ENCODE data around the gene ABCA1. TPM values are rescaled to one million over a fixed set of nuclear protein-coding genes. Genes with fewer than 3 reads are reported as not detected.

Gene ABCA1
- total RNA-seq, 2 experiments from 2014 or later: 0.09 to 0.23 TPM

GRCh38 chr9:104883169-104883568, 44.8 kb downstream of the ABCA1 start:
- DNase-seq: no peak
- Mint-ChIP-seq H3K36me3 (no peaks in the 10 kb centered on the region), H3K4me1 (no peaks in the 10 kb centered on the region), H3K9me3 (ENCODE audit: low read depth) (no peaks in the 10 kb centered on the region), H3K27me3 (no peaks in the 10 kb centered on the region), H3K27ac (no peak overlapping the region), H3K4me3 (no peak overlapping the region)
- CTCF ChIA-PET: no interaction called here
- ATAC-seq: no peak

- H3K27ac Mint-ChIP-seq: no peak overlapping the region
- H3K4me1 Mint-ChIP-seq: no peaks in the 10 kb centered on the region
- H3K27me3 Mint-ChIP-seq: no peaks in the 10 kb centered on the region
- H3K4me3 Mint-ChIP-seq: no peak overlapping the region
- DNase-seq (no peak), ATAC-seq (no peak)
- H3K9me3 Mint-ChIP-seq (ENCODE audit: low read depth): no peaks in the 10 kb centered on the region
- CTCF ChIA-PET: no interaction called here
- H3K36me3 Mint-ChIP-seq: no peaks in the 10 kb centered on the region
Observed at GRCh38 chr9:104882566-104882965, 45.4 kb downstream of the ABCA1 start.

GRCh38 chr9:104882086-104882485, 45.9 kb downstream of the ABCA1 start:
- no peak overlapping the region for H3K27ac Mint-ChIP-seq
- no peaks in the 10 kb centered on the region for H3K27me3 Mint-ChIP-seq
- DNase-seq (no peak), ATAC-seq (no peak)
- H3K9me3 Mint-ChIP-seq (ENCODE audit: low read depth): no peaks in the 10 kb centered on the region
- H3K4me1 Mint-ChIP-seq: no peaks in the 10 kb centered on the region
- CTCF ChIA-PET: no interaction called here
- H3K36me3 Mint-ChIP-seq: no peaks in the 10 kb centered on the region
- H3K4me3 Mint-ChIP-seq: no peak overlapping the region

- Mint-ChIP-seq H3K27ac (no peak overlapping the region), H3K27me3 (no peaks in the 10 kb centered on the region), H3K9me3 (ENCODE audit: low read depth) (no peaks in the 10 kb centered on the region), H3K36me3 (no peaks in the 10 kb centered on the region), H3K4me3 (no peak overlapping the region), H3K4me1 (no peaks in the 10 kb centered on the region)
- ATAC-seq (no peak), DNase-seq (no peak)
- CTCF ChIA-PET: interaction anchor here (1.3 kb wide), 1 partner anchor 11 kb away, joined by 3 read pairs; no protein-coding TSS in a partner anchor
Observed at GRCh38 chr9:104879555-104880309, 48.2 kb downstream of the ABCA1 start.

- no peaks in the 10 kb centered on the region for H3K36me3 Mint-ChIP-seq
- ATAC-seq: no peak
- H3K9me3 Mint-ChIP-seq (ENCODE audit: low read depth): no peaks in the 10 kb centered on the region
- no peaks in the 10 kb centered on the region for H3K4me1 Mint-ChIP-seq
- no peak overlapping the region for H3K4me3 Mint-ChIP-seq
- no peak overlapping the region for H3K27ac Mint-ChIP-seq
- no peaks in the 10 kb centered on the region for H3K27me3 Mint-ChIP-seq
- CTCF ChIA-PET: no interaction called here
- no peak for DNase-seq
Observed at GRCh38 chr9:104876587-104876986, 51.4 kb downstream of the ABCA1 start.

GRCh38 chr9:104875897-104876296, 52.1 kb downstream of the ABCA1 start:
- H3K9me3 Mint-ChIP-seq (ENCODE audit: low read depth): no peaks in the 10 kb centered on the region
- H3K27me3 Mint-ChIP-seq: no peaks in the 10 kb centered on the region
- H3K4me1 Mint-ChIP-seq: no peaks in the 10 kb centered on the region
- H3K36me3 Mint-ChIP-seq: no peaks in the 10 kb centered on the region
- ATAC-seq: no peak
- no peak for DNase-seq
- H3K4me3 Mint-ChIP-seq: no peak overlapping the region
- H3K27ac Mint-ChIP-seq: no peak overlapping the region
- CTCF ChIA-PET: interaction anchor here (0.9 kb wide), 1 partner anchor 190 kb away, joined by 4 read pairs; no protein-coding TSS in a partner anchor

GRCh38 chr9:104875320-104875719, 52.6 kb downstream of the ABCA1 start:
- H3K36me3 Mint-ChIP-seq: no peaks in the 10 kb centered on the region
- no peak overlapping the region for H3K27ac Mint-ChIP-seq
- H3K4me3 Mint-ChIP-seq: no peak overlapping the region
- ATAC-seq (no peak), DNase-seq (no peak)
- H3K27me3 Mint-ChIP-seq: no peaks in the 10 kb centered on the region
- CTCF ChIA-PET: interaction anchor here (0.9 kb wide), 1 partner anchor 190 kb away, joined by 4 read pairs; no protein-coding TSS in a partner anchor
- no peaks in the 10 kb centered on the region for H3K9me3 Mint-ChIP-seq (ENCODE audit: low read depth)
- H3K4me1 Mint-ChIP-seq: no peaks in the 10 kb centered on the region

- Mint-ChIP-seq H3K27me3 (no peaks in the 10 kb centered on the region), H3K9me3 (ENCODE audit: low read depth) (no peaks in the 10 kb centered on the region), H3K27ac (no peak overlapping the region), H3K4me1 (no peaks in the 10 kb centered on the region), H3K4me3 (no peak overlapping the region), H3K36me3 (no peaks in the 10 kb centered on the region)
- CTCF ChIA-PET: no interaction called here
- DNase-seq: no peak
- no peak for ATAC-seq
Observed at GRCh38 chr9:104873489-104873850, 54.5 kb downstream of the ABCA1 start.

GRCh38 chr9:104872656-104873488, 55.1 kb downstream of the ABCA1 start:
- Mint-ChIP-seq H3K36me3 (no peaks in the 10 kb centered on the region), H3K4me1 (no peaks in the 10 kb centered on the region), H3K27me3 (no peaks in the 10 kb centered on the region), H3K9me3 (ENCODE audit: low read depth) (no peaks in the 10 kb centered on the region), H3K27ac (no peak overlapping the region), H3K4me3 (no peak overlapping the region)
- CTCF ChIA-PET: no interaction called here
- ATAC-seq: no peak
- DNase-seq: no peak

GRCh38 chr9:104871961-104872527, 55.9 kb downstream of the ABCA1 start:
- no peak for DNase-seq
- no peaks in the 10 kb centered on the region for H3K4me1 Mint-ChIP-seq
- H3K27ac Mint-ChIP-seq: no peak overlapping the region
- H3K36me3 Mint-ChIP-seq: no peaks in the 10 kb centered on the region
- H3K9me3 Mint-ChIP-seq (ENCODE audit: low read depth): no peaks in the 10 kb centered on the region
- CTCF ChIA-PET: interaction anchor here (0.9 to 1.2 kb wide), 2 partner anchors 9 to 54 kb away, joined by 3 to 5 read pairs; no protein-coding TSS in a partner anchor
- no peaks in the 10 kb centered on the region for H3K27me3 Mint-ChIP-seq
- no peak overlapping the region for H3K4me3 Mint-ChIP-seq
- no peak for ATAC-seq

- H3K27ac Mint-ChIP-seq: no peak overlapping the region
- H3K27me3 Mint-ChIP-seq: no peaks in the 10 kb centered on the region
- no peaks in the 10 kb centered on the region for H3K4me1 Mint-ChIP-seq
- no peak for ATAC-seq
- H3K9me3 Mint-ChIP-seq (ENCODE audit: low read depth): no peaks in the 10 kb centered on the region
- CTCF ChIA-PET: no interaction called here
- no peak overlapping the region for H3K4me3 Mint-ChIP-seq
- H3K36me3 Mint-ChIP-seq: no peaks in the 10 kb centered on the region
- DNase-seq: no peak
Observed at GRCh38 chr9:104869811-104870210, 58.1 kb downstream of the ABCA1 start.

GRCh38 chr9:104868687-104869404, 59.1 kb downstream of the ABCA1 start:
- DNase-seq (no peak), ATAC-seq (no peak)
- no peak overlapping the region for H3K4me3 Mint-ChIP-seq
- no peak overlapping the region for H3K27ac Mint-ChIP-seq
- H3K9me3 Mint-ChIP-seq (ENCODE audit: low read depth): no peaks in the 10 kb centered on the region
- no peaks in the 10 kb centered on the region for H3K36me3 Mint-ChIP-seq
- H3K27me3 Mint-ChIP-seq: no peaks in the 10 kb centered on the region
- CTCF ChIA-PET: interaction anchor here (1.1 kb wide), 1 partner anchor 11 kb away, joined by 3 read pairs; no protein-coding TSS in a partner anchor
- H3K4me1 Mint-ChIP-seq: no peaks in the 10 kb centered on the region

- ATAC-seq (no peak), DNase-seq (no peak)
- CTCF ChIA-PET: interaction anchor here (1.1 kb wide), 1 partner anchor 11 kb away, joined by 3 read pairs; no protein-coding TSS in a partner anchor
- H3K4me3 Mint-ChIP-seq: no peak overlapping the region
- H3K27me3 Mint-ChIP-seq: no peaks in the 10 kb centered on the region
- no peak overlapping the region for H3K27ac Mint-ChIP-seq
- H3K36me3 Mint-ChIP-seq: no peaks in the 10 kb centered on the region
- H3K4me1 Mint-ChIP-seq: no peaks in the 10 kb centered on the region
- H3K9me3 Mint-ChIP-seq (ENCODE audit: low read depth): no peaks in the 10 kb centered on the region
Observed at GRCh38 chr9:104868303-104868686, 59.7 kb downstream of the ABCA1 start.
